RWPE1 (cell line): ENCODE data around the gene ABCC8.
"Not testable (repeated sequence)": the region's sequence is repeated elsewhere in the genome, so short reads cannot be mapped to it uniquely, and the experiment has no call there.

Experiments
- CTCF ChIA-PET: fragments of 350-600 bp; sonication (Branson Sonifier 250); formaldehyde crosslinking; extraction: SDS; loops from one replicate; lab custom pipeline; 2021; lab: Yijun Ruan, JAX
- POLR2A ChIA-PET: fragments of 400-600 bp; formaldehyde crosslinking; extraction: SDS; loops from one replicate; lab custom pipeline; 2020; ENCODE audit warnings: antibody characterized with exemption; ENCODE audit not compliant: low non-redundant PET; lab: Yijun Ruan, JAX
- DNase-seq: peaks from one replicate; pipeline ENCODE4 v3.0.0; 2012; ENCODE audit warnings: low spot score
- H3K27ac ChIP-seq: fragments of 450-650 bp; 2 replicates; pipeline ENCODE4 v1.5.1; 2017
- CTCF ChIP-seq: fragments of 450-650 bp; conservative IDR thresholded peaks from 2 replicates; pipeline ENCODE4 v1.5.1; 2017; ENCODE audit warnings: low read depth, mild to moderate bottlenecking

The ABCC8 gene

GRCh38 chr11:17428261-17428660, 48.4 kb downstream of the ABCC8 start:
- H3K27ac ChIP-seq = no peak overlapping the region
- no peak for TF ChIP-seq CTCF
- DNase-seq = no peak
- ChIA-PET POLR2A (interaction anchor here (0.6 kb wide), 1 partner anchor 97 kb away, joined by 4 read pairs; no protein-coding TSS in a partner anchor), CTCF (no interaction called here)

GRCh38 chr11:17426233-17426632, 50.4 kb downstream of the ABCC8 start:
- POLR2A ChIA-PET, H3K27ac ChIP-seq, CTCF ChIA-PET, DNase-seq: not testable (repeated sequence)

GRCh38 chr11:17423533-17424310, 52.9 kb downstream of the ABCC8 start:
- POLR2A ChIA-PET = no interaction called here
- H3K27ac ChIP-seq = no peak overlapping the region
- no peak for TF ChIP-seq CTCF
- DNase-seq = no peak
- CTCF ChIA-PET = no interaction called here

GRCh38 chr11:17421781-17422180, 54.9 kb downstream of the ABCC8 start:
- no peak for DNase-seq
- POLR2A ChIA-PET = no interaction called here

GRCh38 chr11:17418444-17419081, 58.1 kb downstream of the ABCC8 start:
- H3K27ac ChIP-seq = no peak overlapping the region
- no peak for TF ChIP-seq CTCF
- POLR2A ChIA-PET = no interaction called here
- no peak for DNase-seq
- CTCF ChIA-PET = interaction anchor here (0.7 kb wide), 1 partner anchor 208 kb away, joined by 3 read pairs; no protein-coding TSS in a partner anchor

More at GRCh38 chr11:17421781-17422180, 54.9 kb downstream of the ABCC8 start:
- CTCF ChIA-PET = no interaction called here
- no peak for TF ChIP-seq CTCF
- no peak overlapping the region for H3K27ac ChIP-seq

- DNase-seq = no peak
- TF ChIP-seq CTCF = no peak
Observed at GRCh38 chr11:17416492-17416891, 60.2 kb downstream of the ABCC8 start.

More at GRCh38 chr11:17416492-17416891, 60.2 kb downstream of the ABCC8 start:
- POLR2A ChIA-PET = no interaction called here
- no peak overlapping the region for H3K27ac ChIP-seq
- CTCF ChIA-PET = interaction anchor here (0.7 kb wide), 1 partner anchor 83 kb away, joined by 3 read pairs; no protein-coding TSS in a partner anchor
